Endodermal cell (in vitro differentiated cells): Measurements from ENCODE around the gene SAFB2. TPM values are rescaled to one million over a fixed set of nuclear protein-coding genes. Genes with fewer than 3 reads are reported as not detected.

ENCODE experiments used
- DNase-seq: peaks from one replicate; pipeline ENCODE4 v3.0.0-alpha.2; 2017
- H3K27ac ChIP-seq: 2 replicates; pipeline ENCODE4 v1.5.1; 2013; ENCODE audit warnings: mild to moderate bottlenecking, low read depth, low read length, moderate library complexity
- H3K27me3 ChIP-seq: 2 replicates; pipeline ENCODE4 v1.6.1; 2013; ENCODE audit warnings: mild to moderate bottlenecking, low read length, moderate library complexity; ENCODE audit not compliant: insufficient read depth, control insufficient read depth, poor library complexity, severe bottlenecking
- H3K36me3 ChIP-seq: 2 replicates; pipeline ENCODE4 v1.7.0; 2013; ENCODE audit warnings: mild to moderate bottlenecking, low read length, moderate library complexity; ENCODE audit not compliant: control insufficient read depth, insufficient read depth
- H3K4me1 ChIP-seq: one replicate; pipeline ENCODE4 v1.7.0; 2013; ENCODE audit warnings: low read length; ENCODE audit not compliant: control insufficient read depth, insufficient read depth
- H3K4me3 ChIP-seq: 2 replicates; pipeline ENCODE4 v1.5.1; 2013; ENCODE audit warnings: mild to moderate bottlenecking, low read length, moderate library complexity
- H3K9ac ChIP-seq: 2 replicates; pipeline ENCODE4 v1.6.1; 2013; ENCODE audit warnings: mild to moderate bottlenecking, low read length, moderate library complexity; ENCODE audit not compliant: poor library complexity, severe bottlenecking; ENCODE audit errors: extremely low read depth
- H3K9me3 ChIP-seq: 2 replicates; pipeline ENCODE4 v1.6.1; 2013; ENCODE audit warnings: mild to moderate bottlenecking, low read length, moderate library complexity; ENCODE audit not compliant: control insufficient read depth
- H3K27ac Mint-ChIP-seq: 2 replicates; pipeline ENCODE4 v1.8.0; 2020; ENCODE audit warnings: mixed read lengths
- H3K27me3 Mint-ChIP-seq: 2 replicates; pipeline ENCODE4 v1.8.0; 2021; ENCODE audit warnings: mild to moderate bottlenecking, mixed read lengths; ENCODE audit not compliant: insufficient read depth
- H3K36me3 Mint-ChIP-seq: 2 replicates; pipeline ENCODE4 v1.8.0; 2020; ENCODE audit warnings: low read depth, mixed read lengths
- H3K4me1 Mint-ChIP-seq: 2 replicates; pipeline ENCODE4 v1.8.0; 2020; ENCODE audit warnings: mixed read lengths
- H3K4me3 Mint-ChIP-seq: 2 replicates; pipeline ENCODE4 v1.8.0; 2020; ENCODE audit warnings: mild to moderate bottlenecking, moderate library complexity, mixed read lengths
- H3K9me3 Mint-ChIP-seq: 2 replicates; pipeline ENCODE4 v1.8.0; 2020; ENCODE audit warnings: mild to moderate bottlenecking, mixed read lengths
- CTCF ChIP-seq: fragments of 200-600 bp; sonication (generic); conservative IDR thresholded peaks from 2 replicates; pipeline ENCODE4 v1.5.0; 2021; ENCODE audit warnings: antibody characterized with exemption, mild to moderate bottlenecking
- WGBS, 2 experiments: methylation state at CpG; one replicate each; pipeline versions ENCODE4 v1.1.5 to v1.1.7; 2013; ENCODE audit warnings: missing lambda C conversion rate in 2 of 2, mixed read lengths in 1 of 2; ENCODE audit not compliant: insufficient coverage in 1 of 2, insufficient read length in 1 of 2; 5-methylcytosine and 5-hydroxymethylcytosine counted together
- total RNA-seq, 2 donors: library from RNA; stranded (reverse); fragmentation: NEBNext Ultra II Directional in 1 of 2; extraction: Animal tissue kit (Norgen Biotek cat#: 25700) in 1 of 2; gene quantifications; 2 replicates in 1 of 2; 3 replicates in 1 of 2; pipeline ENCODE4 v1.2.1, GENCODE V29; 2021

The SAFB2 gene
- total RNA-seq, 2 donors from 2014 or later = 69.2 to 74.6 TPM

GRCh38 chr19:5607318-5608275 lies 15.0 kb downstream of the SAFB2 start:
- H3K4me1 Mint-ChIP-seq = no peaks in the 10 kb centered on the region
- TF ChIP-seq CTCF = no peak
- peaks cover 86% of the 10 kb centered on the region for H3K36me3 ChIP-seq
- DNase-seq = no peak
- H3K27ac ChIP-seq = no peak overlapping the region
- no peaks in the 10 kb centered on the region for H3K9me3 ChIP-seq
- H3K27me3 ChIP-seq = no peaks in the 10 kb centered on the region
- no peaks in the 10 kb centered on the region for H3K27me3 Mint-ChIP-seq
- H3K9me3 Mint-ChIP-seq = no peaks in the 10 kb centered on the region
- no peak overlapping the region for H3K9ac ChIP-seq
- peaks cover 81% of the 10 kb centered on the region for H3K36me3 Mint-ChIP-seq
- WGBS, 2 experiments = 96 to 98% methylated on average over 15 to 16 of the region's 16 CpGs
- no peaks in the 10 kb centered on the region for H3K4me1 ChIP-seq
- H3K4me3 Mint-ChIP-seq = no peak overlapping the region
- H3K4me3 ChIP-seq = no peak overlapping the region
- peak overlapping the region; percentile 11 for H3K27ac Mint-ChIP-seq

- TF ChIP-seq CTCF = no peak
Observed at GRCh38 chr19:5605362-5605761, 17.2 kb downstream of the SAFB2 start.

GRCh38 chr19:5603626-5604025 lies 18.9 kb downstream of the SAFB2 start:
- H3K27me3 Mint-ChIP-seq = no peaks in the 10 kb centered on the region
- Histone ChIP-seq H3K36me3 (peaks cover 89% of the 10 kb centered on the region), H3K9ac (no peak overlapping the region), H3K4me1 (no peaks in the 10 kb centered on the region), H3K27me3 (no peaks in the 10 kb centered on the region), H3K27ac (no peak overlapping the region), H3K9me3 (no peaks in the 10 kb centered on the region), H3K4me3 (no peak overlapping the region)
- 96 to 98% methylated on average over 5 of the region's 5 CpGs for WGBS, 2 experiments
- no peaks in the 10 kb centered on the region for H3K4me1 Mint-ChIP-seq
- H3K4me3 Mint-ChIP-seq = no peak overlapping the region
- no peak for DNase-seq
- H3K36me3 Mint-ChIP-seq = peaks cover 83% of the 10 kb centered on the region
- no peak for TF ChIP-seq CTCF
- no peaks in the 10 kb centered on the region for H3K9me3 Mint-ChIP-seq
- no peak overlapping the region for H3K27ac Mint-ChIP-seq

More at GRCh38 chr19:5605362-5605761, 17.2 kb downstream of the SAFB2 start:
- Histone ChIP-seq H3K4me1 (no peaks in the 10 kb centered on the region), H3K27me3 (no peaks in the 10 kb centered on the region), H3K9me3 (no peaks in the 10 kb centered on the region), H3K36me3 (peaks cover 89% of the 10 kb centered on the region), H3K4me3 (no peak overlapping the region), H3K27ac (no peak overlapping the region), H3K9ac (no peak overlapping the region)
- H3K27ac Mint-ChIP-seq = peak overlapping the region; percentile 49
- no peak overlapping the region for H3K4me3 Mint-ChIP-seq
- no peaks in the 10 kb centered on the region for H3K4me1 Mint-ChIP-seq
- no peak for DNase-seq
- WGBS, 2 experiments = 92 to 100% methylated on average over 2 to 3 of the region's 3 CpGs
- H3K27me3 Mint-ChIP-seq = no peaks in the 10 kb centered on the region
- peaks cover 80% of the 10 kb centered on the region for H3K36me3 Mint-ChIP-seq
- H3K9me3 Mint-ChIP-seq = no peaks in the 10 kb centered on the region
